HG02938 (cell line): ENCODE results near the gene EEA1.

ENCODE experiments used
- ATAC-seq: cut with Tn5 transposase; IDR thresholded peaks from one replicate; pipeline ENCODE4 v1.9.1; 2021; ENCODE audit warnings: mild to moderate bottlenecking, moderate library complexity; ENCODE audit not compliant: unreplicated experiment

The EEA1 gene

GRCh38 chr12:92721130-92721529, 208.0 kb downstream of the EEA1 start:
- ATAC-seq: no peak
